SK-N-SH treated with all-trans-retinoic acid at 6 μM for 48 hours (cell line): Measurements from ENCODE around the gene UNC13C.

Experiments used
- ATAC-seq: fragments of 200-7000 bp; cut with Tn5 transposase; 3 replicates; pipeline ENCODE4 v1.9.1; 2020; ENCODE audit warnings: mild to moderate bottlenecking, moderate library complexity
- ARNTL ChIP-seq: fragments of 450-650 bp; formaldehyde crosslinking; IDR thresholded peaks from 2 replicates; pipeline ENCODE4 v1.5.0; 2020; ENCODE audit warnings: low read depth, mild to moderate bottlenecking, moderate library complexity, borderline replicate concordance
- BACH2 ChIP-seq: fragments of 250-450 bp; sonication (Bioruptor Pico); IDR thresholded peaks from 2 replicates; pipeline ENCODE4 v1.9.0; 2021; ENCODE audit warnings: mild to moderate bottlenecking, borderline replicate concordance
- CREB5 ChIP-seq: fragments of 250-450 bp; sonication (Bioruptor Pico); IDR thresholded peaks from 2 replicates; pipeline ENCODE4 v1.5.1; 2020; ENCODE audit warnings: low read depth, mild to moderate bottlenecking, moderate library complexity
- CSDC2 ChIP-seq: fragments of 250-450 bp; sonication (Bioruptor Pico); IDR thresholded peaks from 2 replicates; pipeline ENCODE4 v1.5.0; 2020; ENCODE audit warnings: mild to moderate bottlenecking, moderate library complexity
- CSRNP3 ChIP-seq: fragments of 250-450 bp; sonication (Bioruptor Pico); IDR thresholded peaks from 2 replicates; pipeline ENCODE4 v1.5.1; 2021; ENCODE audit warnings: mild to moderate bottlenecking, moderate library complexity
- ESRRG ChIP-seq: fragments of 250-450 bp; sonication (Bioruptor Pico); IDR thresholded peaks from 2 replicates; pipeline ENCODE4 v1.6.1; 2021; ENCODE audit warnings: mild to moderate bottlenecking
- GLIS3 ChIP-seq: fragments of 250-450 bp; sonication (Bioruptor Pico); IDR thresholded peaks from 2 replicates; pipeline ENCODE4 v1.5.0; 2020; ENCODE audit warnings: mild to moderate bottlenecking, moderate library complexity
- ISL1 ChIP-seq: fragments of 250-450 bp; sonication (Bioruptor Pico); IDR thresholded peaks from 2 replicates; pipeline ENCODE4 v2.1.2; 2022; ENCODE audit warnings: mild to moderate bottlenecking, moderate library complexity
- OSR1 ChIP-seq: fragments of 250-450 bp; sonication (Bioruptor Pico); IDR thresholded peaks from 2 replicates; pipeline ENCODE4 v1.8.0; 2022; ENCODE audit warnings: moderate library complexity, mild to moderate bottlenecking, inconsistent platforms
- POU6F1 ChIP-seq: fragments of 250-450 bp; sonication (Bioruptor Pico); IDR thresholded peaks from 2 replicates; pipeline ENCODE4 v1.8.0; 2021; ENCODE audit warnings: low read depth, mild to moderate bottlenecking, moderate library complexity, borderline replicate concordance
- PPARA ChIP-seq: fragments of 250-450 bp; sonication (Bioruptor Pico); IDR thresholded peaks from 2 replicates; pipeline ENCODE4 v1.5.0; 2020; ENCODE audit warnings: mild to moderate bottlenecking, borderline replicate concordance
- RARB ChIP-seq: fragments of 250-450 bp; sonication (Bioruptor Pico); IDR thresholded peaks from 2 replicates; pipeline ENCODE4 v1.8.0; 2021; ENCODE audit warnings: mild to moderate bottlenecking, moderate library complexity
- SNAI2 ChIP-seq: fragments of 250-450 bp; sonication (Bioruptor Pico); IDR thresholded peaks from 2 replicates; pipeline ENCODE4 v1.5.0; 2020; ENCODE audit warnings: mild to moderate bottlenecking, moderate library complexity
- TCF4 ChIP-seq: fragments of 250-450 bp; sonication (Bioruptor Pico); IDR thresholded peaks from 2 replicates; pipeline ENCODE4 v1.8.0; 2021; ENCODE audit warnings: mild to moderate bottlenecking, moderate library complexity, borderline replicate concordance
- TSHZ2 ChIP-seq: fragments of 250-450 bp; sonication (Bioruptor Pico); IDR thresholded peaks from 2 replicates; pipeline ENCODE4 v1.5.0; 2020; ENCODE audit warnings: mild to moderate bottlenecking, moderate library complexity
- ZC3H10 ChIP-seq: fragments of 250-450 bp; sonication (Bioruptor Pico); IDR thresholded peaks from 2 replicates; pipeline ENCODE4 v1.5.1; 2021; ENCODE audit warnings: mild to moderate bottlenecking, moderate library complexity
- ZFP3 ChIP-seq: fragments of 250-450 bp; sonication (Bioruptor Pico); IDR thresholded peaks from 2 replicates; pipeline ENCODE4 v1.5.0; 2020; ENCODE audit warnings: mild to moderate bottlenecking, moderate library complexity
- ZFP30 ChIP-seq: fragments of 450-650 bp; formaldehyde crosslinking; IDR thresholded peaks from 2 replicates; pipeline ENCODE4 v1.5.0; 2022; ENCODE audit warnings: mild to moderate bottlenecking, moderate library complexity
- ZNF565 ChIP-seq: fragments of 450-650 bp; formaldehyde crosslinking; conservative IDR thresholded peaks from 2 replicates; pipeline ENCODE4 v1.5.0; 2020; ENCODE audit warnings: low read depth, mild to moderate bottlenecking, moderate library complexity
- ZNF70 ChIP-seq: fragments of 450-650 bp; formaldehyde crosslinking; IDR thresholded peaks from 2 replicates; pipeline ENCODE4 v1.5.0; 2020; ENCODE audit warnings: mild to moderate bottlenecking, moderate library complexity
- ZNF8 ChIP-seq: fragments of 450-650 bp; formaldehyde crosslinking; IDR thresholded peaks from 2 replicates; pipeline ENCODE4 v1.5.0; 2020; ENCODE audit warnings: mild to moderate bottlenecking, moderate library complexity

The UNC13C gene

GRCh38 chr15:54550954-54551353 lies 572.7 kb downstream of the UNC13C start:
- TF ChIP-seq ZNF565 (CRISPR knock-in tag), result no peak
- no peak for TF ChIP-seq ISL1 (CRISPR knock-in tag)
- no peak for TF ChIP-seq OSR1 (CRISPR knock-in tag)
- no peak for TF ChIP-seq TSHZ2 (CRISPR knock-in tag)
- TF ChIP-seq CSDC2 (CRISPR knock-in tag), result no peak
- TF ChIP-seq ZC3H10 (CRISPR knock-in tag), result no peak
- no peak for TF ChIP-seq CSRNP3
- no peak for TF ChIP-seq ZNF8 (CRISPR knock-in tag)
- TF ChIP-seq ARNTL (CRISPR knock-in tag), result no peak
- no peak for TF ChIP-seq RARB
- TF ChIP-seq ZNF70, result no peak
- ATAC-seq, result no peak

GRCh38 chr15:54556231-54556630 lies 578.0 kb downstream of the UNC13C start:
- TF ChIP-seq BACH2 (CRISPR knock-in tag) (no peak), ISL1 (CRISPR knock-in tag) (no peak), PPARA (no peak), TCF4 (CRISPR knock-in tag) (no peak), CSDC2 (CRISPR knock-in tag) (no peak), SNAI2 (CRISPR knock-in tag) (no peak), CREB5 (no peak), OSR1 (CRISPR knock-in tag) (no peak), RARB (no peak), ARNTL (CRISPR knock-in tag) (no peak), ZFP30 (CRISPR knock-in tag) (no peak)
- ATAC-seq, result no peak

GRCh38 chr15:54559405-54560069 lies 581.3 kb downstream of the UNC13C start:
- TF ChIP-seq ZFP3 (CRISPR knock-in tag) (no peak), ESRRG (CRISPR knock-in tag) (no peak), GLIS3 (CRISPR knock-in tag) (no peak), CSRNP3 (no peak), TCF4 (CRISPR knock-in tag) (no peak), ARNTL (CRISPR knock-in tag) (no peak), ZNF8 (CRISPR knock-in tag) (no peak), ZFP30 (CRISPR knock-in tag) (no peak), PPARA (no peak), TSHZ2 (CRISPR knock-in tag) (no peak), RARB (no peak), SNAI2 (CRISPR knock-in tag) (no peak), POU6F1 (no peak), BACH2 (CRISPR knock-in tag) (no peak)
- no peak for ATAC-seq
